ENCODE results near the gene PINLYP. TPM values are rescaled to one million over a fixed set of nuclear protein-coding genes. Genes with fewer than 3 reads are reported as not detected.

PINLYP gene
- total RNA-seq, 1 experiment from 2014 or later: 0.17 TPM

DNA sequence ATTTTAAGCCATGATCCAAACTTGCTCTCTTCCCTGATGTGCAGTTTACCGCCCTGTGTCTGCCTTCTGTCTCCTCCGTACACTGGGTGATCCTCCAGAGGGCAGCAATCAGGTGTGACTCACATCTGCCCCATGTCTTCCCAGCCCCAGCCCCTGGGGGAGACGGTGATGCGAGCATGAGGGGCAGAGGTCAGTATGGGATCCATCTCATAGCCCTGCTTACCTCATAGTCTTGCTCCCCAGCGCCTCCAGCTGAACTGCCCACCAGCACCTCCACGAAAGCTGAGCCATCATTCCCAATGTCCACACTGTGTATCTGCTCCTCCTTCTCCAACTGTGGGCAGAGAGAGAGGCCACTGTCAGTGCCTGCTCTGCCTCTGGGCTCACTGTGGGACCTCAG, 14.9 kb upstream of the PINLYP start (continued):
- TF ChIP-seq, protein P1, sequence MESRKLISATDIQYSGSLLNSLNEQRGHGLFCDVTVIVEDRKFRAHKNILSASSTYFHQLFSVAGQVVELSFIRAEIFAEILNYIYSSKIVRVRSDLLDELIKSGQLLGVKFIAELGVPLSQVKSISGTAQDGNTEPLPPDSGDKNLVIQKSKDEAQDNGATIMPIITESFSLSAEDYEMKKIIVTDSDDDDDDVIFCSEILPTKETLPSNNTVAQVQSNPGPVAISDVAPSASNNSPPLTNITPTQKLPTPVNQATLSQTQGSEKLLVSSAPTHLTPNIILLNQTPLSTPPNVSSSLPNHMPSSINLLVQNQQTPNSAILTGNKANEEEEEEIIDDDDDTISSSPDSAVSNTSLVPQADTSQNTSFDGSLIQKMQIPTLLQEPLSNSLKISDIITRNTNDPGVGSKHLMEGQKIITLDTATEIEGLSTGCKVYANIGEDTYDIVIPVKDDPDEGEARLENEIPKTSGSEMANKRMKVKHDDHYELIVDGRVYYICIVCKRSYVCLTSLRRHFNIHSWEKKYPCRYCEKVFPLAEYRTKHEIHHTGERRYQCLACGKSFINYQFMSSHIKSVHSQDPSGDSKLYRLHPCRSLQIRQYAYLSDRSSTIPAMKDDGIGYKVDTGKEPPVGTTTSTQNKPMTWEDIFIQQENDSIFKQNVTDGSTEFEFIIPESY (IDR thresholded peaks at IDR 0.05; ENCODE audit: extremely low read depth, insufficient replicate concordance, low read length): no peak
- TF ChIP-seq SIN3A (IDR thresholded peaks at IDR 0.05; ENCODE audit: low read depth) (no peak), EZH2phosphoT487 (IDR thresholded peaks at IDR 0.05; ENCODE audit: borderline replicate concordance) (no peak)

- no peaks in the 10 kb centered on the region for H3K9me3 ChIP-seq (ENCODE audit: control insufficient read depth in 1 of 2, insufficient read depth in 1 of 2, low read depth in 1 of 2, low read length in 2 of 2)
- H3K4me2 ChIP-seq (ENCODE audit: low read length): no peak overlapping the region
- TF ChIP-seq, protein P1 (IDR thresholded peaks at IDR 0.05; ENCODE audit: extremely low read depth, insufficient replicate concordance, low read length): no peak
- no peak for TF ChIP-seq TCF7L2 (IDR thresholded peaks at IDR 0.05; ENCODE audit: borderline replicate concordance, extremely low read depth, insufficient read depth, insufficient read length)
- no peak for TF ChIP-seq EZH2 (IDR thresholded peaks at IDR 0.05)
- TF ChIP-seq EGR1 (IDR thresholded peaks at IDR 0.05; ENCODE audit: low read depth): no peak
- TF ChIP-seq FOSL1 (IDR thresholded peaks at IDR 0.05; ENCODE audit: low read depth): no peak
- TF ChIP-seq YY1 (IDR thresholded peaks at IDR 0.05; ENCODE audit: extremely low read depth, insufficient replicate concordance, low read depth, low read length): no peak
- no peak for TF ChIP-seq SP1 (IDR thresholded peaks at IDR 0.05; ENCODE audit: low read depth)
- no peak for TF ChIP-seq ZNF274 (IDR thresholded peaks at IDR 0.05; ENCODE audit: low read depth, low read length)
- TF ChIP-seq EZH2phosphoT487 (IDR thresholded peaks at IDR 0.05; ENCODE audit: borderline replicate concordance): no peak
- no peaks in the 10 kb centered on the region for H3K27me3 ChIP-seq (ENCODE audit: insufficient read depth, low read length)
- H3K27ac ChIP-seq (ENCODE audit: low read depth, low read length): no peak overlapping the region
- ChIA-PET POLR2A (no interaction called here), CTCF (no interaction called here), RAD21 (ENCODE audit: low non-redundant PET in 1 of 2, low total read pairs in 2 of 2, uncharacterized antibody in 2 of 2, unreplicated experiment in 2 of 2) (no interaction called here)
- H2AFZ ChIP-seq (ENCODE audit: low read depth, low read length, poor library complexity, severe bottlenecking): no peak overlapping the region
- intact Hi-C loops (cut with micrococcal nuclease): no loop called here
- no peaks in the 10 kb centered on the region; a peak in 2 of 4 replicates for H3K36me3 ChIP-seq (ENCODE audit: control insufficient read depth in 1 of 2, insufficient read depth in 2 of 2, low read length in 2 of 2)
- no peak overlapping the region for H3K9ac ChIP-seq (ENCODE audit: low read length)
- ATAC-seq: no peak; the same call in 1 of the 2 replicates
- BruUV-seq (replicated peaks): no TSS peak
- no peaks in the 10 kb centered on the region for H3K9me2 ChIP-seq (ENCODE audit: insufficient read depth)
- no peak for DNase-seq (ENCODE audit: low read depth, low spot score)
- H3K4me3 ChIP-seq (replicated peaks in 1 of 2; ENCODE audit: low read depth in 1 of 2, low read length in 2 of 2): no peak overlapping the region
- peaks cover 0 to 24% of the 10 kb centered on the region in 2 experiments; a peak in 2 of 4 replicates for H3K4me1 ChIP-seq (ENCODE audit: control insufficient read depth in 1 of 2, insufficient read depth in 2 of 2, low read length in 2 of 2)
- no peaks in the 10 kb centered on the region for H3K79me2 ChIP-seq (ENCODE audit: insufficient read depth, low read length)
- H4K20me1 ChIP-seq (ENCODE audit: insufficient read depth): no peaks in the 10 kb centered on the region
These were observed 14.2 kb upstream of the PINLYP start for GRCh38 chr19:43561139-43561970.

Data from HCT116 (cell line).